CD4-positive, alpha-beta memory T cell (primary cell): ENCODE data around the gene MRNIP. TPM values are rescaled to one million over a fixed set of nuclear protein-coding genes. Genes with fewer than 3 reads are reported as not detected.
"Not testable (repeated sequence)": the region's sequence is repeated elsewhere in the genome, so short reads cannot be mapped to it uniquely, and the experiment has no call there.

Experiments
- CTCF ChIA-PET: fragments of 350-600 bp; sonication (Branson Sonifier 250); formaldehyde crosslinking; loops from one replicate; lab custom pipeline; 2021; ENCODE audit warnings: inconsistent platforms; ENCODE audit not compliant: partially characterized antibody; lab: Charles Lee
- POLR2A ChIA-PET: fragments of 350-600 bp; sonication (Branson Sonifier 250); formaldehyde crosslinking; loops from one replicate; lab custom pipeline; 2021; ENCODE audit not compliant: partially characterized antibody; lab: Charles Lee
- DNase-seq, 5 donors: peaks; one replicate each; pipeline versions ENCODE4 v3.0.0 to v3.0.0-alpha.2; 2020 to 2022; ENCODE audit warnings: mixed read lengths in 1 of 5
- H3K27ac ChIP-seq: one replicate; pipeline ENCODE4 v1.7.0; 2013; ENCODE audit warnings: low read depth, low read length
- H3K27me3 ChIP-seq: 2 replicates; pipeline ENCODE4 v1.7.0; 2013; ENCODE audit warnings: mild to moderate bottlenecking, low read length, moderate library complexity; ENCODE audit not compliant: insufficient read depth
- H3K36me3 ChIP-seq: 2 replicates; pipeline ENCODE4 v1.7.0; 2013; ENCODE audit warnings: mild to moderate bottlenecking, low read length, moderate library complexity; ENCODE audit not compliant: insufficient read depth
- H3K4me1 ChIP-seq: 2 replicates; pipeline ENCODE4 v1.7.0; 2013; ENCODE audit warnings: mild to moderate bottlenecking, low read length, moderate library complexity; ENCODE audit not compliant: insufficient read depth
- H3K4me3 ChIP-seq, 2 donors: one replicate each; pipeline ENCODE4 v1.7.0; 2013; ENCODE audit warnings: low read length in 2 of 2, mild to moderate bottlenecking in 1 of 2
- H3K9me3 ChIP-seq, 2 donors: one replicate each; pipeline ENCODE4 v1.7.0; 2013; ENCODE audit warnings: low read length in 2 of 2, control low read depth in 1 of 2; ENCODE audit not compliant: control insufficient read depth in 1 of 2
- H3K27ac Mint-ChIP-seq, 7 donors: one replicate each; pipeline ENCODE4 v1.8.0; 2020 to 2021; ENCODE audit warnings: mixed read lengths in 7 of 7, mild to moderate bottlenecking in 6 of 7, inconsistent platforms in 3 of 7, moderate library complexity in 3 of 7
- H3K27me3 Mint-ChIP-seq, 2 donors: one replicate each; pipeline ENCODE4 v1.8.0; 2020 to 2021; ENCODE audit warnings: mixed read lengths in 2 of 2
- H3K36me3 Mint-ChIP-seq, 2 donors: one replicate each; pipeline ENCODE4 v1.8.0; 2020 to 2021; ENCODE audit warnings: mixed read lengths in 2 of 2, inconsistent platforms in 1 of 2, mild to moderate bottlenecking in 1 of 2
- H3K4me1 Mint-ChIP-seq, 4 donors: one replicate each; pipeline ENCODE4 v1.8.0; 2020 to 2021; ENCODE audit warnings: mixed read lengths in 4 of 4, mild to moderate bottlenecking in 1 of 4
- H3K4me3 Mint-ChIP-seq, 8 donors: one replicate each; pipeline ENCODE4 v1.8.0; 2020 to 2021; ENCODE audit warnings: mixed read lengths in 8 of 8, mild to moderate bottlenecking in 7 of 8, moderate library complexity in 6 of 8, inconsistent platforms in 3 of 8
- H3K9me3 Mint-ChIP-seq, 8 donors: one replicate each; pipeline ENCODE4 v1.8.0; 2020 to 2021; ENCODE audit warnings: mixed read lengths in 8 of 8, mild to moderate bottlenecking in 5 of 8, inconsistent platforms in 3 of 8, moderate library complexity in 1 of 8
- intact Hi-C: fragments of 100-400 bp; cut with micrococcal nuclease; formaldehyde crosslinking; loops from one replicate; pipeline ENCODE4 v1.15.1; 2023
- microRNA-seq: library from miRNA; unstranded; fragments of <30 nt; microRNA quantifications from one replicate; pipeline ENCODE4 v1.2.0, GENCODE V29; 2021; ENCODE audit warnings: borderline replicate concordance, borderline number of aligned reads, borderline microRNAs expressed, mixed read lengths
- polyA plus RNA-seq, 2 donors: library from polyadenylated mRNA; unstranded; fragments of 300-500 nt; fragmentation: Illumina TruSeq; gene quantifications; one replicate each; pipeline ENCODE4 v1.2.3, GENCODE V29; 2021
- total RNA-seq, 2 experiments: library from RNA; stranded (reverse); gene quantifications; one replicate each; pipeline ENCODE4 v1.2.3, GENCODE V29; 2021

The MRNIP gene
- total and polyA plus RNA-seq, 4 experiments from 2014 or later, result 11.4 to 129 (median 70.9) TPM

GRCh38 chr5:179791881-179792611, 66.6 kb downstream of the MRNIP start:
- H3K9me3 Mint-ChIP-seq, result peaks cover 0 to 6% (median 0%) of the 10 kb centered on the region in 8 donors
- no peak for DNase-seq
- no peak overlapping the region for H3K27ac ChIP-seq
- peak overlapping the region in 2 of 8 donors; percentile 52 to 71 for H3K4me3 Mint-ChIP-seq
- H3K27me3 ChIP-seq, result no peaks in the 10 kb centered on the region
- peaks cover 0 to 2% of the 10 kb centered on the region in 2 donors for H3K36me3 Mint-ChIP-seq
- H3K27ac Mint-ChIP-seq, result peak overlapping the region in 5 of 7 donors; percentile 72 to 90 (median 74)
- intact Hi-C loops, result no loop called here
- POLR2A ChIA-PET, result interaction anchor here (0.6 to 6.5 kb wide), 7 partner anchors 15 to 116 kb away, joined by 3 to 68 read pairs (median 7); partner anchors contain the start of genes MAML1, MGAT4B, MRNIP and SQSTM1
- H3K4me1 Mint-ChIP-seq, result peaks cover 11 to 38% (median 26%) of the 10 kb centered on the region in 4 donors
- H3K4me3 ChIP-seq, result no peak overlapping the region
- H3K27me3 Mint-ChIP-seq, result no peaks in the 10 kb centered on the region
- CTCF ChIA-PET, result interaction anchor here (1.4 to 3.0 kb wide), 2 partner anchors 9 to 10 kb away, joined by 6 to 8 read pairs; no protein-coding TSS in a partner anchor
- H3K4me1 ChIP-seq, result peaks cover 25% of the 10 kb centered on the region
- no peaks in the 10 kb centered on the region for H3K9me3 ChIP-seq
- H3K36me3 ChIP-seq, result no peaks in the 10 kb centered on the region

- POLR2A ChIA-PET, result interaction anchor here (0.6 kb wide), 1 partner anchor 48 kb away, joined by 3 read pairs; no protein-coding TSS in a partner anchor
- H3K27me3 Mint-ChIP-seq, H3K4me3 Mint-ChIP-seq, intact Hi-C loops, H3K36me3 ChIP-seq, H3K4me3 ChIP-seq, H3K9me3 ChIP-seq, DNase-seq, H3K36me3 Mint-ChIP-seq, H3K27ac ChIP-seq, H3K9me3 Mint-ChIP-seq, H3K27me3 ChIP-seq: not testable (repeated sequence)
- H3K4me1 ChIP-seq, result peaks cover 13% of the 10 kb centered on the region
- Mint-ChIP-seq H3K27ac (peak overlapping the region in 2 of 7 donors; percentile 6 to 73), H3K4me1 (peaks cover 10 to 24% (median 16%) of the 10 kb centered on the region in 4 donors)
- CTCF ChIA-PET, result interaction anchor here (1.0 kb wide), 1 partner anchor 26 kb away, joined by 3 read pairs; no protein-coding TSS in a partner anchor
Observed at GRCh38 chr5:179789278-179789677, 69.3 kb downstream of the MRNIP start.

- Mint-ChIP-seq H3K27ac (peak overlapping the region in 3 of 7 donors; percentile 31 to 44 (median 42)), H3K4me1 (peaks cover 2 to 14% (median 7%) of the 10 kb centered on the region in 4 donors), H3K4me3 (no peak overlapping the region), H3K27me3 (no peaks in the 10 kb centered on the region), H3K36me3 (no peaks in the 10 kb centered on the region), H3K9me3 (peaks cover 0 to 6% (median 0%) of the 10 kb centered on the region in 8 donors)
- Histone ChIP-seq H3K27me3 (no peaks in the 10 kb centered on the region), H3K36me3 (no peaks in the 10 kb centered on the region), H3K9me3 (no peaks in the 10 kb centered on the region), H3K4me3 (no peak overlapping the region), H3K4me1 (peaks cover 4% of the 10 kb centered on the region), H3K27ac (no peak overlapping the region)
- ChIA-PET POLR2A (no interaction called here), CTCF (interaction anchor here (1.8 to 9.5 kb wide), 2 partner anchors 13 to 25 kb away, joined by 6 to 38 read pairs; no protein-coding TSS in a partner anchor)
- intact Hi-C loops, result no loop called here
- DNase-seq, result no peak
Observed at GRCh38 chr5:179788193-179788854, 70.3 kb downstream of the MRNIP start.

Small RNAs within 50 kb of the gene (microRNA-seq; reads per million reads assigned to microRNA genes)
- 0.72 reads per million for gene MIR1229

Other genes starting within 250 kb of the MRNIP start
- 1,000 to 10,000 TPM; 1,611 to 1,625 TPM for gene HNRNPH1, start 235.1 kb downstream of the MRNIP start, total RNA-seq
- 100 to 1,000 TPM in 1 of 2 donors, 10 to 100 TPM in 1; 46.5 to 116 TPM for gene HNRNPH1, start 235.1 kb downstream of the MRNIP start, polyA plus RNA-seq
- under 1 TPM; 0.58 to 0.76 TPM for gene CBY3, start 177.8 kb downstream of the MRNIP start, total RNA-seq
- under 1 TPM; 0.36 to 0.56 TPM for gene CBY3, start 177.8 kb downstream of the MRNIP start, polyA plus RNA-seq
- gene CANX, start 159.8 kb downstream of the MRNIP start, total RNA-seq, result 100 to 1,000 TPM; 377 to 417 TPM
- 100 to 1,000 TPM; 259 to 394 TPM for gene CANX, start 159.8 kb downstream of the MRNIP start, polyA plus RNA-seq
- 10 to 100 TPM; 52.4 to 56.5 TPM for gene MAML1, start 126.0 kb downstream of the MRNIP start, total RNA-seq
- 10 to 100 TPM in 1 of 2 donors, 1 to 10 TPM in 1; 1.5 to 10.9 TPM for gene MAML1, start 126.0 kb downstream of the MRNIP start, polyA plus RNA-seq
- gene LTC4S, start 64.8 kb downstream of the MRNIP start, total RNA-seq, result 1 to 10 TPM; 5.1 to 8.1 TPM
- 1 to 10 TPM; 4.2 to 9.4 TPM for gene LTC4S, start 64.8 kb downstream of the MRNIP start, polyA plus RNA-seq
- 100 to 1,000 TPM; 119 to 121 TPM for gene MGAT4B, start 52.0 kb downstream of the MRNIP start, total RNA-seq
- gene MGAT4B, start 52.0 kb downstream of the MRNIP start, polyA plus RNA-seq, result 10 to 100 TPM in 1 of 2 donors, 1 to 10 TPM in 1; 8.3 to 24.3 TPM
- 100 to 1,000 TPM; 300 to 303 TPM for gene SQSTM1, start 37.9 kb downstream of the MRNIP start, total RNA-seq
- 100 to 1,000 TPM; 188 to 212 TPM for gene SQSTM1, start 37.9 kb downstream of the MRNIP start, polyA plus RNA-seq
- gene TBC1D9B, start 49.1 kb upstream of the MRNIP start, total RNA-seq, result 10 to 100 TPM; 84.3 to 85.0 TPM
- gene TBC1D9B, start 49.1 kb upstream of the MRNIP start, polyA plus RNA-seq, result 10 to 100 TPM in 1 of 2 donors, 1 to 10 TPM in 1; 9.3 to 38.0 TPM
- gene RNF130, start 212.9 kb upstream of the MRNIP start, total RNA-seq, result 10 to 100 TPM; 18.1 to 21.2 TPM
- gene RNF130, start 212.9 kb upstream of the MRNIP start, polyA plus RNA-seq, result 10 to 100 TPM; 16.8 to 18.0 TPM